Activated B cell treated with CpG ODN at 0.5 μM for 24 hours (primary cell): ENCODE measurements around the gene EIF3I. TPM values are rescaled to one million over a fixed set of nuclear protein-coding genes. Genes with fewer than 3 reads are reported as not detected.
"Not testable (repeated sequence)": the region's sequence is repeated elsewhere in the genome, so short reads cannot be mapped to it uniquely, and the experiment has no call there.

Experiments used
- ATAC-seq: fragments of 200-7000 bp; cut with Tn5 transposase; one replicate; pipeline ENCODE4 v1.10.0; 2021; ENCODE audit warnings: low read depth, mild to moderate bottlenecking, moderate library complexity
- CTCF ChIA-PET: fragments of 350-600 bp; sonication (Branson Sonifier 250); formaldehyde crosslinking; loops from one replicate; lab custom pipeline; 2021; ENCODE audit warnings: antibody characterized with exemption; lab: Charles Lee
- POLR2A ChIA-PET: fragments of 350-600 bp; sonication (Branson Sonifier 250); formaldehyde crosslinking; loops from one replicate; lab custom pipeline; 2021; ENCODE audit warnings: antibody characterized with exemption; lab: Charles Lee
- DNase-seq: peaks from one replicate; pipeline ENCODE4 v3.0.0; 2022
- H3K27ac Mint-ChIP-seq: one replicate; pipeline ENCODE4 v1.8.0; 2020; ENCODE audit warnings: mixed read lengths
- H3K27me3 Mint-ChIP-seq: one replicate; pipeline ENCODE4 v1.8.0; 2021; ENCODE audit warnings: mixed read lengths
- H3K36me3 Mint-ChIP-seq: one replicate; pipeline ENCODE4 v1.8.0; 2021; ENCODE audit warnings: low read depth, mixed read lengths
- H3K4me1 Mint-ChIP-seq: one replicate; pipeline ENCODE4 v1.8.0; 2021; ENCODE audit warnings: mixed read lengths
- H3K4me3 Mint-ChIP-seq: one replicate; pipeline ENCODE4 v1.8.0; 2020; ENCODE audit warnings: mild to moderate bottlenecking, mixed read lengths
- H3K9me3 Mint-ChIP-seq: one replicate; pipeline ENCODE4 v1.8.0; 2020; ENCODE audit warnings: mixed read lengths
- intact Hi-C: fragments of 100-400 bp; cut with micrococcal nuclease; formaldehyde crosslinking; loops from one replicate; pipeline ENCODE4 v1.15.1; 2024
- total RNA-seq: library from RNA; stranded (reverse); gene quantifications from 2 replicates; pipeline ENCODE4 v1.2.3, GENCODE V29; 2022
- TF ChIP-seq, protein P1 (sequence below): fragments of 200-600 bp; IDR thresholded peaks from one replicate; pipeline ENCODE4 v1.8.0; 2022; ENCODE audit warnings: antibody characterized with exemption, mild to moderate bottlenecking

The EIF3I gene
- total RNA-seq, 1 donor from 2014 or later, result 196 TPM

DNA sequence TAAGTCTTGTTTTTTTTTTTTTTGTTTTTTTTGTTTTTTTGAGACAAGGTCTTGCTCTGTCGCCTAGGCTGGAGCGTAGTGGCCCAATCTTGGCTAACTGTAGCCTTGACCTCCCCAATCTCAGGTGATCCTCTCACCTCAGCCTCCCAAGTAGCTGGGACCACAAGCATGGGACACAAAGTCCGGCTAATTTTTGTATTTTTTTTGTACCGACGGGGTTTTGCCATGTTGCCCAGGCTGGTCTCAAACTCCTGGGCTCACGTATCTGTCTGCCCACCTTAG lies 35.0 kb downstream of the EIF3I start:
- POLR2A ChIA-PET, result interaction anchor here (1.1 to 2.7 kb wide), 3 partner anchors 16 to 34 kb away, joined by 3 to 21 read pairs (median 4); partner anchors contain the start of gene HDAC1
- H3K4me3 Mint-ChIP-seq, result no peak overlapping the region
- no peaks in the 10 kb centered on the region for H3K27me3 Mint-ChIP-seq
- intact Hi-C loops, result no loop called here
- TF ChIP-seq, protein P1, sequence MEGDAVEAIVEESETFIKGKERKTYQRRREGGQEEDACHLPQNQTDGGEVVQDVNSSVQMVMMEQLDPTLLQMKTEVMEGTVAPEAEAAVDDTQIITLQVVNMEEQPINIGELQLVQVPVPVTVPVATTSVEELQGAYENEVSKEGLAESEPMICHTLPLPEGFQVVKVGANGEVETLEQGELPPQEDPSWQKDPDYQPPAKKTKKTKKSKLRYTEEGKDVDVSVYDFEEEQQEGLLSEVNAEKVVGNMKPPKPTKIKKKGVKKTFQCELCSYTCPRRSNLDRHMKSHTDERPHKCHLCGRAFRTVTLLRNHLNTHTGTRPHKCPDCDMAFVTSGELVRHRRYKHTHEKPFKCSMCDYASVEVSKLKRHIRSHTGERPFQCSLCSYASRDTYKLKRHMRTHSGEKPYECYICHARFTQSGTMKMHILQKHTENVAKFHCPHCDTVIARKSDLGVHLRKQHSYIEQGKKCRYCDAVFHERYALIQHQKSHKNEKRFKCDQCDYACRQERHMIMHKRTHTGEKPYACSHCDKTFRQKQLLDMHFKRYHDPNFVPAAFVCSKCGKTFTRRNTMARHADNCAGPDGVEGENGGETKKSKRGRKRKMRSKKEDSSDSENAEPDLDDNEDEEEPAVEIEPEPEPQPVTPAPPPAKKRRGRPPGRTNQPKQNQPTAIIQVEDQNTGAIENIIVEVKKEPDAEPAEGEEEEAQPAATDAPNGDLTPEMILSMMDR, result no peak
- H3K36me3 Mint-ChIP-seq, result peaks cover 2% of the 10 kb centered on the region
- peaks cover 46% of the 10 kb centered on the region for H3K4me1 Mint-ChIP-seq
- H3K27ac Mint-ChIP-seq, result no peak overlapping the region
- CTCF ChIA-PET, result interaction anchor here (1.9 kb wide), 1 partner anchor 9 kb away, joined by 8 read pairs; no protein-coding TSS in a partner anchor
- no peaks in the 10 kb centered on the region for H3K9me3 Mint-ChIP-seq
- DNase-seq, result no peak
- ATAC-seq, result no peak

DNA sequence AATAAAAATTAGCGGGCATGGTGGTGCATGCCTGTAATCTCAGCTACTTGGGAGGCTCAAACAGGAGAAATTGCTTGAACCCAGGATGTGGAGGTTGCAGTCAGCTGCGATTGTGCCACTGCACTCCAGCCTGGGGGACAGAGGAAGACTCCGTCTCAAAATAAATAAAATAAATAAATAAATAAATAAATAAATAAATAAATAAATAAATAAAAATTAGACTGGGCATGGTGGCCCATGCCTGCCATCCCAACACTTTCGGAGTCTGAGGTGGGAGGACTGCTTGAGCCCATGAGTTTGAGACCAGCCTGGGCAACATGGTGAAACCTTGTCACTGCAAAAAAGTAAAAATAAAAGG lies 41.0 kb downstream of the EIF3I start:
- H3K9me3 Mint-ChIP-seq, ATAC-seq, intact Hi-C loops, DNase-seq, H3K27ac Mint-ChIP-seq, CTCF ChIA-PET, H3K27me3 Mint-ChIP-seq, H3K36me3 Mint-ChIP-seq, H3K4me3 Mint-ChIP-seq: not testable (repeated sequence)
- POLR2A ChIA-PET, result interaction anchor here (4.3 kb wide), 1 partner anchor 13 kb away, joined by 31 read pairs; the partner anchor contains the start of gene LCK
- peaks cover 34% of the 10 kb centered on the region for H3K4me1 Mint-ChIP-seq

DNA sequence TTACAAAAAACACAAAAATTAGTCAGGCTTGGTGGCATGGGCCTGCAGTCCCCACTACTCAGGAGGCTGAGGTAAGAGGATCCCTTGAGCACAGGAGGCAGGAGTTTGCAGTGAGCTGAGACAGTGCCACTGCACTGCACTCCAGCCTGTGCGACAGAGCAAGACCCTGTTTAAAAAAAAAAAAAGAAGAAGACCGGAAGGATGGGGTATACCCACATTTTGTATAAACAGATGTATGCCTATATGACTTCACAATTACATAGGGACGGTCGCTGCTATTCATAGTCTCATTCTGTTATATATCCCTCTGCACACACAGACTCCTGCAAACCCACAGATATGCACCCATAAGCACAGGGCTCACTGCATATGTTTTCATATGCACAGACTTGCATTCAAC lies 41.5 kb downstream of the EIF3I start:
- no peak for DNase-seq
- intact Hi-C loops, result loop anchor here (2.0 kb wide), 1 partner anchor 13 kb away; the partner anchor contains the start of gene LCK
- TF ChIP-seq, protein P1, result no peak
- no peaks in the 10 kb centered on the region for H3K27me3 Mint-ChIP-seq
- no peak overlapping the region for H3K27ac Mint-ChIP-seq
- POLR2A ChIA-PET, result interaction anchor here (1.9 to 4.3 kb wide), 2 partner anchors 13 to 28 kb away, joined by 8 to 31 read pairs; partner anchors contain the start of genes HDAC1 and LCK
- CTCF ChIA-PET, result no interaction called here
- peak; percentile 85 for ATAC-seq
- H3K9me3 Mint-ChIP-seq, result no peaks in the 10 kb centered on the region
- peaks cover 34% of the 10 kb centered on the region for H3K4me1 Mint-ChIP-seq
- H3K4me3 Mint-ChIP-seq, result peak overlapping the region; percentile 1
- peaks cover 2% of the 10 kb centered on the region for H3K36me3 Mint-ChIP-seq

DNA sequence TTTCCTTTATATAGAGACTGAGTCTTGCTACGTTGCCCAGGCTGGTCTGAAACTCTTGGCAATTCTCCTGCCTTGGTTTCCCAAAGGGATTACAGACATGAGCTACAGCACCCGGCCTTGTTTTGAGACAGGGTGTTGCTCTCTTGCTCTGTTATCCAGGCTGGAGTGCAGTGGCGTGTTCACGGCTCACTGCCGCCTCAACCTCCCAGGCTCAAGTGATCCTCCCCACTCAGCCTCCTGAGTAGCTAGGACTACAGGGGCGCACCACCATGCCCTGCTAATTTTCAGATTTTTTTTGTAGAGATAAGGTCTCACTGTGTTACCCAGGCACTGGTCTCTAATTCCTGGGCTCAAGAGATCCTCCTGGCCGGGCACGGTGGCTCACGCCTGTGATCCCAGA lies 43.6 kb downstream of the EIF3I start:
- ChIA-PET POLR2A (interaction anchor here (4.3 kb wide), 1 partner anchor 15 kb away, joined by 31 read pairs; the partner anchor contains the start of gene LCK), CTCF (interaction anchor here (1.6 kb wide), 1 partner anchor 25 kb away, joined by 4 read pairs; no protein-coding TSS in a partner anchor)
- H3K4me1 Mint-ChIP-seq, result peaks cover 34% of the 10 kb centered on the region
- intact Hi-C loops, result loop anchor here (2.0 kb wide), 1 partner anchor 15 kb away; the partner anchor contains the start of gene LCK
- no peaks in the 10 kb centered on the region for H3K36me3 Mint-ChIP-seq
- DNase-seq (no peak), ATAC-seq (no peak)
- no peaks in the 10 kb centered on the region for H3K27me3 Mint-ChIP-seq
- H3K27ac Mint-ChIP-seq, result no peak overlapping the region
- no peaks in the 10 kb centered on the region for H3K9me3 Mint-ChIP-seq
- no peak overlapping the region for H3K4me3 Mint-ChIP-seq
- TF ChIP-seq, protein P1, result no peak

DNA sequence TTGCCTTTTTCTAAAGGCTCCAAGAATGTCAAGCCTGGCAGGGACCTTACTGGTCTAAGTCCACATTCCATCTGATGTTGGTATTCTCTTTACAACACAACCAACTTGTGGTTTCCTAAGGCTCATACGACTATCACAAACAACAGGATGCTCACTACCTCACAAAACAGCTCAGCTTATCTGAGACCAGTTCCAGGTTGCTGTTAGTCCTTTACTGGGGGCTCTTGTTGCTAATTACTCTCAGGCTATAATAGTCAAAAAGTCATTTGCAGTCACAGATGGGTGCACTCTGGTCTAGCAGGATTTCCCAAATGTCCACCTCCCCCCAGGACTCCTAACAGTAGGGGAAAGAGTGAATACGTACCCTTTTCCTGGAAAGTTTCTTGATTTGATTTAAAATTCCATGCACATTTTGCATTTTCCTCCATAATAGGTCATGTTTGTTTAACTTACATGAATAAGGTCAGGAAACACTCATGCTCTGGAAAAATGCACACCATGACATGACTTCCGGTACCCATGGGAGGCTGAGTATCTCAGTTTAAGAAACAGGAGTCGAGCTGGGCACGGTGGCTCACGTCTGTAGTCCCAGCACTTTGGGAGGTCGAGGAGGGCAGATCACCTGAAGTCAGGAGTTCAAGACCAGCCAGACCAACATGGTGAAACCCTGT lies 44.8 kb downstream of the EIF3I start:
- no peaks in the 10 kb centered on the region for H3K27me3 Mint-ChIP-seq
- DNase-seq (no peak), ATAC-seq (no peak)
- intact Hi-C loops, result no loop called here
- H3K27ac Mint-ChIP-seq, result no peak overlapping the region
- TF ChIP-seq, protein P1, result no peak
- ChIA-PET POLR2A (interaction anchor here (0.6 to 1.6 kb wide), 3 partner anchors 16 to 25 kb away, joined by 3 to 4 read pairs (median 4); partner anchors contain the start of genes HDAC1 and LCK), CTCF (no interaction called here)
- no peak overlapping the region for H3K4me3 Mint-ChIP-seq
- H3K36me3 Mint-ChIP-seq, result no peaks in the 10 kb centered on the region
- no peaks in the 10 kb centered on the region for H3K9me3 Mint-ChIP-seq
- H3K4me1 Mint-ChIP-seq, result peaks cover 38% of the 10 kb centered on the region
